OCI-LY7 (cell line): ENCODE results near the gene HIVEP2. TPM values are rescaled to one million over a fixed set of nuclear protein-coding genes. Genes with fewer than 3 reads are reported as not detected.

Experiments
- BruUV-seq: library from RNA; stranded (reverse); fragments of 400-500 nt; replicated peaks from 2 replicates; lab custom pipeline; 2021; lab: Mats Ljungman, UMichigan
- CTCF ChIA-PET: fragments of 300-600 bp; sonication (Branson Sonifier 250); formaldehyde crosslinking; loops from one replicate; lab custom pipeline; 2022; ENCODE audit warnings: antibody characterized with exemption; ENCODE audit not compliant: unreplicated experiment; lab: Charles Lee
- POLR2A ChIA-PET: fragments of 300-600 bp; sonication (Branson Sonifier 250); formaldehyde crosslinking; loops from one replicate; lab custom pipeline; 2022; ENCODE audit warnings: antibody characterized with exemption; lab: Charles Lee
- DNase-seq: peaks from one replicate; pipeline ENCODE4 v3.0.0-alpha.2; 2015; ENCODE audit warnings: low spot score
- H2AFZ ChIP-seq: fragments of 200-600 bp; sonication (generic), shearing (Covaris generic); 2 replicates; pipeline ENCODE4 v1.6.1; 2014; ENCODE audit warnings: mild to moderate bottlenecking, antibody characterized with exemption, low read length, moderate library complexity
- H3K27ac ChIP-seq: fragments of 200-600 bp; sonication (generic); 2 replicates; pipeline ENCODE4 v1.5.1; 2014; ENCODE audit warnings: mixed run types, low read depth, mild to moderate bottlenecking, moderate library complexity, low read length, inconsistent platforms; ENCODE audit not compliant: poor library complexity, severe bottlenecking
- H3K36me3 ChIP-seq: fragments of 200-600 bp; sonication (generic); 2 replicates; pipeline ENCODE4 v1.6.1; 2014; ENCODE audit warnings: mild to moderate bottlenecking, antibody characterized with exemption, low read length, moderate library complexity, mixed read lengths; ENCODE audit not compliant: insufficient read depth
- H3K4me1 ChIP-seq: fragments of 200-600 bp; sonication (generic); 2 replicates; pipeline ENCODE4 v1.5.1; 2014; ENCODE audit warnings: mild to moderate bottlenecking, low read length; ENCODE audit not compliant: insufficient read depth, poor library complexity, severe bottlenecking
- H3K4me2 ChIP-seq: fragments of 200-600 bp; sonication (generic); 2 replicates; pipeline ENCODE4 v1.6.1; 2014; ENCODE audit warnings: mild to moderate bottlenecking, low read length
- H3K4me3 ChIP-seq: fragments of 200-600 bp; sonication (generic); 2 replicates; pipeline ENCODE4 v1.5.1; 2014; ENCODE audit warnings: mild to moderate bottlenecking, low read depth, low read length; ENCODE audit not compliant: poor library complexity, severe bottlenecking
- H3K79me2 ChIP-seq: fragments of 200-600 bp; sonication (generic); 2 replicates; pipeline ENCODE4 v1.6.1; 2016; ENCODE audit warnings: low read depth, mild to moderate bottlenecking, low read length, moderate library complexity, mixed read lengths; ENCODE audit not compliant: insufficient read depth
- H3K9me2 ChIP-seq: fragments of 200-600 bp; sonication (generic); 2 replicates; pipeline ENCODE4 v1.6.1; 2016; ENCODE audit warnings: mild to moderate bottlenecking, low read length, mixed read lengths; ENCODE audit not compliant: insufficient read depth
- H3K9me3 ChIP-seq: fragments of 200-600 bp; sonication (generic); 2 replicates; pipeline ENCODE4 v1.6.1; 2014; ENCODE audit warnings: mild to moderate bottlenecking, mixed run types, low read length, mixed read lengths
- H4K20me1 ChIP-seq: fragments of 200-600 bp; sonication (generic); 2 replicates; pipeline ENCODE4 v1.6.1; 2014; ENCODE audit warnings: mild to moderate bottlenecking, antibody characterized with exemption, low read length, moderate library complexity, mixed read lengths; ENCODE audit not compliant: insufficient read depth
- EZH2phosphoT487 ChIP-seq: fragments of 200-600 bp; sonication (generic); IDR thresholded peaks from 2 replicates; pipeline ENCODE4 v1.6.1; 2018; ENCODE audit warnings: low read depth, borderline replicate concordance, mild to moderate bottlenecking, mixed run types, antibody characterized with exemption, low read length, moderate library complexity, mixed read lengths
- intact Hi-C: fragments of 100-400 bp; cut with micrococcal nuclease; formaldehyde crosslinking; loops from one replicate; pipeline ENCODE4 v1.10.0; 2022; ENCODE audit not compliant: unreplicated experiment
- total RNA-seq, 2 experiments: library from RNA; depleted of rRNA in 1 of 2; stranded (reverse); fragments of >200 nt in 1 of 2; shearing (Covaris generic) in 1 of 2; gene quantifications; 2 replicates each; pipeline ENCODE4 v1.2.3, GENCODE V29; 2014 to 2022
- TF ChIP-seq, protein P1 (sequence below): fragments of 200-600 bp; sonication (generic); conservative IDR thresholded peaks from 2 replicates; pipeline ENCODE4 v1.5.1; 2014; ENCODE audit warnings: mild to moderate bottlenecking, antibody characterized with exemption, low read length, moderate library complexity, mixed read lengths

The HIVEP2 gene
- total RNA-seq, 2 experiments from 2014 or later, result 18.8 to 24.6 TPM

DNA sequence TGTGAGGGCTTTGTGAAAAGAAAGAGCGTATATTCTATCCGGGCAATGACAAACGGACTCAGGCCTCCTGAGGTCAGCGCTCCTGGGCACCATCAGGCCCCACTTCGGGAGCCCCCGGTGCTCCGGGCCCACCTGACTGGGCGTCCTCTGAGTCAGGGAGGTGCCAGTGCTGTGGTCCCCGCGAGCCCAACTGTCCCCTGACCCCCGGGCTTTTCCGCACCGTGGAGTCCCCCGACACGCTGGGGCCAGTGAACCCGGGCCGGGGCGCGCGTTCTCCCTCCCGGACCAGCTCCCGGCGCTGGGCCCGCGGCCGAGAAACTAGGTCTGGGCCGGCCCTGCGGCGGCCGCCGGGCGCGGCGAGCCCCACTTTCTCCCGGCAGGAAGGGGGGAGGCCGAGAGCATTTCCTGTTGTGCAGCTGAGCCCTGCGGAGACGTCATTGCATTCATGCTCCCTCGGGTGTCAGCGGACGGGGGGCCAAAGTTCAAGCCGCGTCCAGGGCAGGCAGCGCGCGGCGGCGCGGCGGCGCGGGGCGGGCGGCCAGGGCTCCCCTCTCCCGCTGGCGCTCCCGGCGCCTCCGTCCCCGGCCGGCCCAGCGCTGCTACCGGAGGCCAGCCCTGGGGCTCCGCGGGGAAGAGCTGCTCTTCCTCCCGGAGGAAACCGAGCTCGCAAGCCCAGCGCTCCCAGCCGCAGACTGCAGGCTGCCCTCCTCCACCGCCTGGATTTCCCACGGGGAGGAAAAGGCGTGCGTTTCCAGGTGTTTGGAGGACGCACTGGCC is 18.3 kb downstream of the HIVEP2 start:
- Histone ChIP-seq H2AFZ (peak overlapping the region; percentile 70), H3K4me1 (peaks cover 53% of the 10 kb centered on the region), H4K20me1 (peaks cover 26% of the 10 kb centered on the region), H3K9me2 (no peaks in the 10 kb centered on the region), H3K4me3 (peak overlapping the region; percentile 84), H3K9me3 (no peaks in the 10 kb centered on the region), H3K79me2 (peaks cover 68% of the 10 kb centered on the region), H3K36me3 (peaks cover 17% of the 10 kb centered on the region; the same call in 1 of the 2 replicates), H3K4me2 (peak overlapping the region; percentile 100), H3K27ac (peak overlapping the region; percentile 58)
- no peak for TF ChIP-seq EZH2phosphoT487
- POLR2A ChIA-PET, result interaction anchor here (0.9 to 2.6 kb wide), 6 partner anchors 8 to 17 kb away, joined by 3 to 15 read pairs (median 4); no protein-coding TSS in a partner anchor
- CTCF ChIA-PET, result no interaction called here
- peak; percentile 84 for DNase-seq
- intact Hi-C loops, result loop anchor here (1.0 to 2.0 kb wide), 2 partner anchors 18 to 70 kb away; no protein-coding TSS in a partner anchor
- no TSS peak for BruUV-seq

DNA sequence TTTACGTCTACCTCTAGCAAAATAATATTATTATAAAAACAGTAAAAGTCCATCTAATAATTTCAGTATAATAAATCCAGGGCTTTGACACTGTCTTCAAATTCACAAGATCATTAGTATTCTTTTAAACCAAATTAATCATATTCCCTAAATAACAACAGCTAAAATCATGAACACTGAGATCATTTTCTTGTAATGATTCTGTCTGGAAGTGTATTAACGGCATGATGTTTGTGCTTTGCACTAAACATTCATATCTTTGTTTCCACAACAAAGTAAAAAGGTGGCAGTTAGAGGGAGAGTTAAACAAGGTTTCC is 18.8 kb downstream of the HIVEP2 start:
- Histone ChIP-seq H3K79me2 (peaks cover 62% of the 10 kb centered on the region), H3K4me1 (peaks cover 48% of the 10 kb centered on the region), H3K27ac (peak overlapping the region; percentile 53), H2AFZ (peak overlapping the region; percentile 70; the same call in 1 of the 2 replicates), H3K4me3 (peak overlapping the region; percentile 84), H3K9me2 (no peaks in the 10 kb centered on the region), H4K20me1 (peaks cover 26% of the 10 kb centered on the region), H3K36me3 (peaks cover 17% of the 10 kb centered on the region; the same call in 1 of the 2 replicates), H3K4me2 (peak overlapping the region; percentile 100), H3K9me3 (no peaks in the 10 kb centered on the region)
- ChIA-PET CTCF (no interaction called here), POLR2A (interaction anchor here (0.8 to 1.7 kb wide), 5 partner anchors 9 to 36 kb away, joined by 3 to 12 read pairs (median 3); no protein-coding TSS in a partner anchor)
- intact Hi-C loops, result loop anchor here (1.0 to 2.0 kb wide), 2 partner anchors 18 to 69 kb away; no protein-coding TSS in a partner anchor
- no TSS peak for BruUV-seq
- TF ChIP-seq, protein P1, sequence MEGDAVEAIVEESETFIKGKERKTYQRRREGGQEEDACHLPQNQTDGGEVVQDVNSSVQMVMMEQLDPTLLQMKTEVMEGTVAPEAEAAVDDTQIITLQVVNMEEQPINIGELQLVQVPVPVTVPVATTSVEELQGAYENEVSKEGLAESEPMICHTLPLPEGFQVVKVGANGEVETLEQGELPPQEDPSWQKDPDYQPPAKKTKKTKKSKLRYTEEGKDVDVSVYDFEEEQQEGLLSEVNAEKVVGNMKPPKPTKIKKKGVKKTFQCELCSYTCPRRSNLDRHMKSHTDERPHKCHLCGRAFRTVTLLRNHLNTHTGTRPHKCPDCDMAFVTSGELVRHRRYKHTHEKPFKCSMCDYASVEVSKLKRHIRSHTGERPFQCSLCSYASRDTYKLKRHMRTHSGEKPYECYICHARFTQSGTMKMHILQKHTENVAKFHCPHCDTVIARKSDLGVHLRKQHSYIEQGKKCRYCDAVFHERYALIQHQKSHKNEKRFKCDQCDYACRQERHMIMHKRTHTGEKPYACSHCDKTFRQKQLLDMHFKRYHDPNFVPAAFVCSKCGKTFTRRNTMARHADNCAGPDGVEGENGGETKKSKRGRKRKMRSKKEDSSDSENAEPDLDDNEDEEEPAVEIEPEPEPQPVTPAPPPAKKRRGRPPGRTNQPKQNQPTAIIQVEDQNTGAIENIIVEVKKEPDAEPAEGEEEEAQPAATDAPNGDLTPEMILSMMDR, result no peak
- no peak for DNase-seq

DNA sequence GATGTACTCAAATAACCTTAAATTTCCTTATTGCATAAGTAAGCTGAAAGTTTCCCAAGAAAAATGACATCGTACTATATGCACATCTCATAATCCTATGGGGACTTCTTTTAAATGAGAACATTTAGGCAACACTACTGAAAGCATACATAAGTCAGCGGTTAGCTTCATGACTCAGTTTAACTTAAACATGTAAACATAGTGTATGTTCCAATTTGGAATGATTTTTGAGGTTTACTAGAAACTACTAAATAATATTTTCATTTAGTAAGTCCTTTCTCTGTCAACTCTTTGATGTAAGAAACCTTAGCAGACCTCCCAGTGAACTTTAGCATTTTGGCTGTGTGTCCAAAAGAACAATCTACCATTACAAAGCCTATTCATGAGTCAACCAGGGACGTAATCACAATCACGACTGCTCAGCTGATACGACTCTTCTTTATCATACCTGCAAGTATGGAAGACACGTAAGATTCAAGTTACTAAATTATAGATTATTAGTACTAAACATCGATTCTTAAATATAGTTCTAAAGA is 19.3 kb downstream of the HIVEP2 start:
- intact Hi-C loops, result loop anchor here (1.0 to 2.0 kb wide), 2 partner anchors 19 to 69 kb away; no protein-coding TSS in a partner anchor
- DNase-seq, result no peak
- Histone ChIP-seq H3K79me2 (peaks cover 58% of the 10 kb centered on the region), H3K4me1 (peaks cover 43% of the 10 kb centered on the region), H3K4me2 (no peak overlapping the region), H2AFZ (no peak overlapping the region), H3K9me3 (no peaks in the 10 kb centered on the region), H3K4me3 (no peak overlapping the region), H3K36me3 (peaks cover 17% of the 10 kb centered on the region; the same call in 1 of the 2 replicates), H4K20me1 (peaks cover 26% of the 10 kb centered on the region), H3K9me2 (no peaks in the 10 kb centered on the region), H3K27ac (no peak overlapping the region)
- BruUV-seq, result no TSS peak
- ChIA-PET POLR2A (interaction anchor here (0.6 to 1.7 kb wide), 7 partner anchors 9 to 168 kb away, joined by 3 to 12 read pairs (median 3); no protein-coding TSS in a partner anchor), CTCF (no interaction called here)
- TF ChIP-seq, protein P1, result no peak
- no peak for TF ChIP-seq EZH2phosphoT487
